Tibial nerve (tissue), 4 donors: ENCODE results near the gene ATE1.

Source experiments
- CTCF ChIP-seq, 5 experiments: fragments of 200-600 bp in 3 of 5; fragments of 450-650 bp in 2 of 5; sonication (generic) in 3 of 5; IDR thresholded peaks; one replicate each; pipeline ENCODE4 v1.5.1; 2016 to 2019; ENCODE audit warnings: antibody characterized with exemption in 5 of 5, mild to moderate bottlenecking in 3 of 5, moderate library complexity in 2 of 5
- EP300 ChIP-seq, 2 donors: sonication (generic); formaldehyde crosslinking; IDR thresholded peaks; one replicate each; pipeline ENCODE4 v1.6.1; 2017; ENCODE audit warnings: antibody characterized with exemption in 2 of 2, mild to moderate bottlenecking in 1 of 2
- POLR2A ChIP-seq, 2 donors: fragments of 450-650 bp; IDR thresholded peaks; one replicate each; pipeline ENCODE4 v1.6.1; 2017; ENCODE audit warnings: antibody characterized with exemption in 2 of 2, mild to moderate bottlenecking in 2 of 2, moderate library complexity in 2 of 2

DNA sequence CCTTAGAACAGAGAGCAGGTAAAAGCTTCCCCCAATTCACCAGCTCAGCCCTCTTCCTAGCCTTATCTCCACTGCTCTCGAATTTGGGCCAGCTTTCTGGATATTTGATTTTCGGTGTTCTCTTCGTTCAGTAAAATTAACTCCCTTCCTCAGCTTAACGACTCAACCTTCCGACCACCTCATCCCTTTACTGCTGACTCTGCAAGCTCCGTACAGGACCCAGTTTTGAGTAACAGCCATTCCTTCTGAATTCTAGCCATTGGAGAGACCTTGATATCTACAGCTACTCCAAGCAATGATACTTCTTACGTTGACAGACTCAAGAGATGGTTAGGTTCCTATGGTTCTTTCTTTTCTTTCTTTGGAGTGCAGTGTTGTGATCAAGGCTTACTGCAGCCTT is 65.8 kb downstream of the ATE1 start:
- TF ChIP-seq POLR2A (IDR thresholded peaks at IDR 0.05) (no peak), CTCF (IDR thresholded peaks at IDR 0.05) (no peak), EP300 (IDR thresholded peaks at IDR 0.05) (no peak)
